Rectal smooth muscle tissue (tissue), 1 donor: ENCODE data around the gene TBC1D22A.
"Not testable (repeated sequence)": the region's sequence is repeated elsewhere in the genome, so short reads cannot be mapped to it uniquely, and the experiment has no call there.

Experiments
- H3K27ac ChIP-seq: one replicate; pipeline ENCODE4 v1.7.0; 2013; ENCODE audit warnings: low read depth, low read length, inconsistent platforms
- H3K27me3 ChIP-seq: one replicate; pipeline ENCODE4 v1.7.0; 2013; ENCODE audit warnings: low read length; ENCODE audit not compliant: control insufficient read depth, insufficient read depth
- H3K36me3 ChIP-seq: one replicate; pipeline ENCODE4 v1.7.0; 2013; ENCODE audit warnings: low read length; ENCODE audit not compliant: control insufficient read depth, insufficient read depth
- H3K4me1 ChIP-seq: one replicate; pipeline ENCODE4 v1.7.0; 2013; ENCODE audit warnings: low read length; ENCODE audit not compliant: control insufficient read depth, insufficient read depth
- H3K4me3 ChIP-seq: one replicate; pipeline ENCODE4 v1.7.0; 2013; ENCODE audit warnings: low read length
- H3K9ac ChIP-seq: one replicate; pipeline ENCODE4 v1.7.0; 2013; ENCODE audit warnings: low read length

TBC1D22A gene

GRCh38 chr22:47048123-47049077 lies 285.9 kb downstream of the TBC1D22A start:
- Histone ChIP-seq H3K27ac (no peak overlapping the region), H3K4me1 (no peaks in the 10 kb centered on the region), H3K4me3 (no peak overlapping the region), H3K9ac (no peak overlapping the region), H3K27me3 (no peaks in the 10 kb centered on the region), H3K36me3 (no peaks in the 10 kb centered on the region)

- Histone ChIP-seq H3K27me3 (no peaks in the 10 kb centered on the region), H3K27ac (no peak overlapping the region), H3K36me3 (peaks cover 3% of the 10 kb centered on the region), H3K4me3 (no peak overlapping the region), H3K4me1 (no peaks in the 10 kb centered on the region), H3K9ac (no peak overlapping the region)
Measured at GRCh38 chr22:47049078-47049624, 286.7 kb downstream of the TBC1D22A start.

GRCh38 chr22:47049736-47050400 lies 287.4 kb downstream of the TBC1D22A start:
- H3K27ac ChIP-seq, H3K27me3 ChIP-seq, H3K4me3 ChIP-seq, H3K36me3 ChIP-seq, H3K4me1 ChIP-seq, H3K9ac ChIP-seq: not testable (repeated sequence)

GRCh38 chr22:47050401-47051051 lies 288.1 kb downstream of the TBC1D22A start:
- Histone ChIP-seq H3K27ac (no peak overlapping the region), H3K4me1 (no peaks in the 10 kb centered on the region), H3K27me3 (no peaks in the 10 kb centered on the region), H3K36me3 (peaks cover 4% of the 10 kb centered on the region), H3K9ac (no peak overlapping the region), H3K4me3 (no peak overlapping the region)

- Histone ChIP-seq H3K4me1 (no peaks in the 10 kb centered on the region), H3K4me3 (no peak overlapping the region), H3K27me3 (no peaks in the 10 kb centered on the region), H3K9ac (no peak overlapping the region), H3K27ac (no peak overlapping the region), H3K36me3 (peaks cover 5% of the 10 kb centered on the region)
Measured at GRCh38 chr22:47051441-47052071, 289.1 kb downstream of the TBC1D22A start.

- Histone ChIP-seq H3K9ac (no peak overlapping the region), H3K4me3 (no peak overlapping the region), H3K27me3 (no peaks in the 10 kb centered on the region), H3K4me1 (no peaks in the 10 kb centered on the region), H3K36me3 (peaks cover 5% of the 10 kb centered on the region), H3K27ac (no peak overlapping the region)
Measured at GRCh38 chr22:47052236-47053012, 290.0 kb downstream of the TBC1D22A start.

GRCh38 chr22:47053013-47053725 lies 290.7 kb downstream of the TBC1D22A start:
- peaks cover 5% of the 10 kb centered on the region for H3K36me3 ChIP-seq
- H3K9ac ChIP-seq: no peak overlapping the region
- H3K4me3 ChIP-seq: no peak overlapping the region
- H3K27ac ChIP-seq: no peak overlapping the region
- H3K27me3 ChIP-seq: no peaks in the 10 kb centered on the region
- no peaks in the 10 kb centered on the region for H3K4me1 ChIP-seq

- H3K27me3 ChIP-seq: no peaks in the 10 kb centered on the region
- peaks cover 5% of the 10 kb centered on the region for H3K36me3 ChIP-seq
- H3K27ac ChIP-seq: no peak overlapping the region
- no peak overlapping the region for H3K4me3 ChIP-seq
- no peaks in the 10 kb centered on the region for H3K4me1 ChIP-seq
- H3K9ac ChIP-seq: no peak overlapping the region
Measured at GRCh38 chr22:47053726-47054141, 291.3 kb downstream of the TBC1D22A start.

GRCh38 chr22:47054231-47055072 lies 292.0 kb downstream of the TBC1D22A start:
- H3K27ac ChIP-seq: no peak overlapping the region
- no peaks in the 10 kb centered on the region for H3K27me3 ChIP-seq
- H3K9ac ChIP-seq: no peak overlapping the region
- no peak overlapping the region for H3K4me3 ChIP-seq
- H3K36me3 ChIP-seq: peaks cover 5% of the 10 kb centered on the region
- H3K4me1 ChIP-seq: no peaks in the 10 kb centered on the region

- no peaks in the 10 kb centered on the region for H3K4me1 ChIP-seq
- no peak overlapping the region for H3K4me3 ChIP-seq
- H3K27ac ChIP-seq: no peak overlapping the region
- H3K27me3 ChIP-seq: no peaks in the 10 kb centered on the region
- peaks cover 5% of the 10 kb centered on the region for H3K36me3 ChIP-seq
- no peak overlapping the region for H3K9ac ChIP-seq
Measured at GRCh38 chr22:47055073-47055355, 292.6 kb downstream of the TBC1D22A start.
